Activated CD4-positive, CD25-positive, alpha-beta regulatory T cell treated with anti-CD3 and anti-CD28 coated beads, Interleukin-2, amount 50 U/mL, for 72 hours (primary cell): Measurements from ENCODE around the gene UNC5CL.

Source experiments
- DNase-seq: peaks from one replicate; pipeline ENCODE4 v3.0.0; 2021

The UNC5CL gene

DNA sequence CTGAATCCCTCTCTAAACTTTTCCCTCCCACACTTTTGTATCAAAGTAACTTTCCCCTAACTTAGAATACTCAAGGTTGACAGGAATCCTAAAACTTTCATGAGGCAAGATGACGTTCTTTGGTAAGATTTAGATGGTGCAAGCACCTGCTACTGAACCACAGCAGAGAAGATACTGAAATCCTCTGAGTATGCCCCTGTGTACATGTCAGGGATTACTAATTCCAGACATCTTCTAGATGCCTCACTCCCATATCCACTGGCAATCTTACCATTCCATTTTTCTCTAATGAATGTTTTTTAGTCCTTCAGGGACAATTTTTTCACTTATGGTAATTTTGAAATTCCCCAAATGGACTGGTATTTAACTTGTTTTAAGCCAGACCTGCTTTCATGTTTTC is 23.0 kb upstream of the UNC5CL start:
- no peak for DNase-seq

DNA sequence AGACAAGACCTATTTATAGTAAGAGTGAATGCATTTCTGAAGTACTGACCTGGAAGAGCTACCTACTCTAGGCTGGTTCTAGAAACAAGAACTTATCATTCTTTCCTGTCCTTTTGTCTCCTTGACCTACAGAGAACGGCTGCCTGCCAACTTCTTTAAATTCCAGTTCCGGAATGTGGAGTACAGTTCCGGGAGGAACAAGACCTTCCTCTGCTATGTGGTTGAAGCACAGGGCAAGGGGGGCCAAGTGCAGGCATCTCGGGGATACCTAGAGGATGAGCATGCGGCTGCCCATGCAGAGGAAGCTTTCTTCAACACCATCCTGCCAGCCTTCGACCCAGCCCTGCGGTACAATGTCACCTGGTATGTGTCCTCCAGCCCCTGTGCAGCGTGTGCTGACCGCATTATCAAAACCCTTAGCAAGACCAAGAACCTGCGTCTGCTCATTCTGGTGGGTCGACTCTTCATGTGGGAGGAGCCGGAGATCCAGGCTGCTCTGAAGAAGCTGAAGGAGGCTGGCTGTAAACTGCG is 22.2 kb upstream of the UNC5CL start:
- no peak for DNase-seq

DNA sequence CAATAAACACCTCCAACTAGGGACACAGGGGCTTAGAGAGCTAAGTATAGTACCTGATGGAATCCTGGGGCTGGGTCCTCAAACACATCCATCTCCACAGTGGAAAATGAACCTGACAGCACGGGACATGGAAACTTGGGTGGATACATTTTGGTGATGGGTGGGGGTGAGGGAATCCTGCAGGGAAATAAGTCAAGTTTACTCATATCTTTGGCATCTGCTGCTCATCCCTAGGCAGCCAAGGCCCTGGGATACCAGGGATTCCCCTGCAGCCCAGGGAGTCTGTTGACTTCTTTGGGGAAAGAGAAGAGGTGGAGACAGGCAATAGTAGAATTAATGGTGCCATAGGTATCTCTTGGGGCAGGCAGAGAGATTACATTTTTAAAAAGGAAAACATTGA is 20.5 kb upstream of the UNC5CL start:
- no peak for DNase-seq

DNA sequence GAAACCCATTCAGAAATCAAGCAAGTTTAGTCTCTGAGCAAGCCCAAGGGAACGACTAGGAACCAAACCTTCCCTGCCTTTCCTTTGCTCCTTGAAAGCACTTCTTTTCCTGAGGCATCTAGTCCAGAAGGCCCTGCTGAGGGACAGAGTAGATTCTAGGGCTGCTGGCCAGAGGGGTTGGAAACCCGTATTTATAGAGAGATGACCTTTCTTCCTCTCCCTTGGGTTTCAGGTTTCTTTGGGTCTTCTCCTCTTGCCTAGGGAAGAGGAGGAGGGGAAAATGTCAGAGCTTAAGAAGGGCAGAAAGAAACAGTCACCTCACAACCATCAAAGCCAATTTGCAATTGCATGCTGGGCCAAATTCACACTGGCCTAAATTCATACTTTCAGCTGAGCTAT is 19.8 kb upstream of the UNC5CL start:
- DNase-seq: no peak

DNA sequence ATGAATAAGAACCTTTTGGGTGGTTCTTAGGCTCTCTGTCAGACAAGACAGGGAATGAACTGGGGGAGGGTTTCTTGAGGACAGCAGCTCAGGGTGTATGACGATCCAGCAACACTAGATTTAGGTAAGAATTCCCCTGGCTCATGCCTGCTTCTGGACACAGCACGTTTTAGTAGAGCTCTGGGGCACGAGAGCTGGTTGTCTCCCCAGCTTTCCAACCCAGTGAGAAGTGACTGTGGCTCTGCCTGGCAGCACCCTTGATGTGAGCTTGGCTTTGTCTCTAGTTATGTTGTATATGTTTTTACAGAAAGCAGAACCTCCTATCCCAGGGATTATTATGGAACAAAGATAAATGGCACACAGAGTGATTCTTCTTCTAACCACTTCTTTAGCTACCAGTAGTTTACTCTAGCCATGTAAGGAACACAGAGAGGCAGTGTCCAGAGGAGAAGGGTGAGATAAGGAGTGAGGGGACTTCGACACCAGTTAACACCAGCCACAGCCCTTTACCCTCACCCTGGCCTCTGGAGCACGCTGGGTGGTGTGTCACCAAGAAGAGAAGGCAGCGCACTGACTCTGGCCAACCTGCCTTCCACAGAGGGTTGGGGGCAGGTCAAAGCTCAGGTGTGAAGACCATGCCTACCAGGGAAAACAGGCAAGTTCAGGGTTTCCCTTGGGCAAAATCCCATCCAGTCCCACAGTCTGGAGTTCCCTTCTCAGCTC is 17.9 kb upstream of the UNC5CL start:
- no peak for DNase-seq

DNA sequence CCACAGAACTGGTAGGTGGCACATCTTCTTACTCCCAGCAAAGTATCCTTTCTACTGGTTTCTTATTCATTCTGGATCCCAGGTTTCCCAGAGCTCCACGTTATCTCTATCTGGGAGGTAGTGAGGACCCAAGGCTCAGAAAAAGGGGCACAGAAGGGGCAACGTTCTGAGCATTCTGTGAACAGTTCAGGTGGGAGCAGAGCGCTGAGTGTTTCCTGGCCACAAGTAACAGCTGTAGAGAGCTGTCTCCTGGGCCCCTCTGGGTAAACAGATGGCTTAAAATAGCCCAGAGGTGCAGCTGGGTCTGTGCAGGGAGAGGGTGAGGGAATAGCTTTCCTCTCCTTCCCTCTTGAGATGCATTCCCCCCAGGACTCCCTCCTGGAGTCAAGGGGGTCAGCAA is 16.1 kb upstream of the UNC5CL start:
- DNase-seq: no peak

DNA sequence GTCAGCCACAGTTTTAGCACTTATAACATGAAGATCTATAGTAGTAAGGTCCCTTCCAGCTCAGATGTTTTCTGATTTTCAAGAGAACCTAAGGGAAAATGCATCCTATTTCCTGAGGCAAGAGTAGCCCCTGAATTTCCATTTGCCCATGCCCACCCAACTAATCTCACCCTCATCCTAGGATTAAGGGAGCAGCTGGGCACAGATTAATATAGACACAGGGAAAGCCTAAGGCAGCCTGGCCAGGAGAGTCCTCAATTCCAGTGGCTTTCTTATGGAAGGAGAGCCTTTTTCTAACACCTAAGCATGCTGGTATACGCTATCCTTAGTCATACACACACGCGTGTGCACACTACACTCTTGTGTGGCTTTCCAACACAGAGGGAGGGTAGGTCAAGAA is 15.5 kb upstream of the UNC5CL start:
- no peak for DNase-seq

DNA sequence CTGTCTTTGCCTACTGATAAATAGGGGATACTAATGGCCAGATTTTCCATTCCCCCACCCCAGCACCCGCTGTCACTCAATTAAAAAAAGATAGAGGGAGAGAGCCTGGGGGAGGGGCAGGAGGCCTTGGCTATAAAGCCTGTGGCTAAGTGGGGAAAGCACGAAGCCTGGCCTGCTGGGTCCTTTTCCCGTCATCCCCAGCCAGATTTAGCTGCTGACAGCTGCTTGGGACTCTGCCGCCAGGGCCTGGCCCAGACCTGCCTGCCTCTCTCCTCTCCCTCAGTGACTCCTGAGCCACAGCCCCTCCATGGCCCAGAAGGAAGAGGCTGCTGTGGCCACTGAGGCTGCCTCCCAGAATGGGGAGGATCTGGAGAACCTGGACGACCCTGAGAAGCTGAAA is 14.0 kb upstream of the UNC5CL start, which contains the start of gene APOBEC2:
Gene APOBEC2 (plus strand): TSS at position 162 of the 400 bp plus-strand sequence. CDS start 146 bp downstream, at position 308.
- no peak for DNase-seq

DNA sequence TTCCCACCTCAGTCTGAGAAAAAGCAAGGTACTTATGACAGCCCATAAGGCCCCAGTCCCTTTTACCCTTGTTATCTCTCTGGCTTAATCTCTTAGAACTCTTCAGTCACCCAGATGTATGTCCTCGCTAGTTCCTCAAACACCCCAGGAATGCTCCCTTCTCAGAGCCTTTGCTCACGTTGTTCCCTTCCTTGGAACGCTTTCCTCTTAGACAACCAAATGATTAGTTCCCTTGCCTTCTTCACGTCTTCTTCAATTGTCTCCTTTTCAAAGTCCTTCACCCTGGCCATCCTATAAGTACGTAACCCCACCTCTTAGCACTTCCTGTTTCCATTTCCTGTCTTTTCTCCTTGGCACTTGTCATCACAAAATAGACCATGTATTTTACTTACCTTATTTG is 12.9 kb upstream of the UNC5CL start:
- DNase-seq: no peak

DNA sequence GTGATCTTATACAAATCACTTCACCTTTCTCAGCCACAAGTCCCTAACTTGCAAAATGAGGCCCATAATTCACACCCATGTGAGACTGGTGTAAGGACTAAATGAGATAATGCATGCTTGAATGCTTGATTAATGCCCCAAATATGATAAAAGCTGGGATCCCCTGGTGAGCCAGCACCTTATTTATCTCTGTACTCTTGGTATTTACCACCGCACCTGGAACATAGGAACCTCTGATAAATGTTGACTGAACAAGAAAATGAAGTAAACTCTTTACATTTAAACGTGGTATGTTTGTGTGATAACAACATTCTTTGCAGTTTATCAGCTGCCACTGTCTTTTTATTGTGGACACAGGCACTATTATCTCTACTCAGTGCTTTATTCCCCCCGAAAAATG is 11.5 kb upstream of the UNC5CL start:
- DNase-seq: no peak

DNA sequence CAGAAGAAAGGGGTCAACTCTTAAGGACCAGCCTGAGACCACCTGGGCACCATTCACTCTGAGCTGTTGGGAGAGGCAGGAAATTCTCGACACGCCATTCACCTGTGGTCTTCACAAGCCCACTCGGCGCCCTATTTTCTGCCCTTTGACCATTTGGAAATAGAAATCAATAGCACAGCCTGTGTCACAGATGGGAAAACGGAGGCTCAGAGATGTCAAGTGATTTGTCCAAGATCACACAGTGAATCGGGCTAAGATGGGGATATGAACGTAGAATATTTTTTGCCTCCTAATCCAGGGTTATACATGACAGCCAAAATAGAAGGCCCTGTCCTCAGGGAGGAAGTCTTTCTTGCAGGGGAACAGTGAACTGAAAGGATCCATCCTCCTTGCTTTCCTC is 10.9 kb upstream of the UNC5CL start:
- DNase-seq: no peak

DNA sequence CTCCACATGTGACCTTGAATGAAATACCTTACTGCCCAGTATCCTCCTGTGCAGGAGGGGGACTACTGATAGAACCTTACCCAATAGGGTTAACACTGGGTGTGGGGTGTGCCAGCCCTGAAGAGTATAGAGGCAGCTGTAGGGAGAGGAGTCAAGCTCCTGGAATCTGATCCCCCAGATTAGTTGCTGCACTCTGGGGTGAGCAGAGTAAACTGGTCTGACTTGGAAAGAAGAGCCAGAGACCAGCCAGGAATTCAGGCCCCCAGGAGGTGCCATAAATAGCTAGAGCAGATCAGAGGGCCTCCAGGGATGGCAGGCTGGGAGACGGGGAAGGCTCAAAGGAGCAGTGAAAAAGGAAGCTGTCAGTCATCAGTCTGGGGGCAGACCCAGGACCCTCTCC is 10.5 kb upstream of the UNC5CL start:
- DNase-seq: no peak

DNA sequence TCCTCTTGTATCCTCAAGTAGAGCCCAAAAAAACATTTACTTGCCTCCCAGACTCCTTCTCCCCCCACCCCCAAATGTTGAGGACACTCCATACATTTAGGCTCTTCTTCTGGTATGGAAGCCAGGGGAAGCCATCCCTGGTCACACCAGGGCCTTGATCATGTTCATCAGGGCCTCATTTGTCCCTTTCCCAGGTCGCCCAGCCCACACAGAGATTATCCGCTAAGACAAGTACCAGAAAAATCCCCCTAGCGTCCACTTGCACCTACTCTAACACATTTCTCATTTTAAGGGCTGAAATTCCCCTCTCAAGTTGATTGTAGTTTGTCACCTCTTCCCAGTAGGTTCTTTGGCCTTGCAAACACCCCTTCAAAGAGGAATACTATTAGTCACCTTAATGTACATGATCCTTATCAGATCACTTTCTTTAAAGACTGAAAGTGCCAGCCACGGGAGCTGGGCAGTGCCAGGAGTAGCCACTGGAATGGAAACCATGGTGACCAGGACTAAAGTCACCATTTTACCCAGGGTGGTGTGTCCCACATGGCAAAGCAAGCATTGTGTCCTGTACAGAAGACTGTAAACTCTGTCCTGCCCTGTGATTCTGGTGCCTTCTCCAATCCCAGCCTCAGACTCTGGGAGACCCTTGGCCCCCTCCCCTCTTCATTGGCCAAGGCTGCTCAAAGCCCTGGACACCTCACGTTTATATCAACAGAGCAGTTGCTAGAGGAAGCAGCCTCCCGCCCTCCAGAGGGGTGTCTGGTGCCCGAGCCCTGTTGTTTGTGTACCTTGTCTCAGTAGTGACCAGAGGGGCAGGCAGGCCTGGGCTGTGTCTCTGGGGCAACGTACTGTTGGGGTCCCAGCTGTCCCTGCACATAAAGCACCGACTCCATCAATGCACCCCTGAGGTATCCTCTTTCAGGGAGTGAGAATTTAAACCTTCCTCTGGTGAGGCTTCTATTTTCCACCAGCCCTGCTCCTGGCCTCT is 9.0 kb upstream of the UNC5CL start:
- no peak for DNase-seq

DNA sequence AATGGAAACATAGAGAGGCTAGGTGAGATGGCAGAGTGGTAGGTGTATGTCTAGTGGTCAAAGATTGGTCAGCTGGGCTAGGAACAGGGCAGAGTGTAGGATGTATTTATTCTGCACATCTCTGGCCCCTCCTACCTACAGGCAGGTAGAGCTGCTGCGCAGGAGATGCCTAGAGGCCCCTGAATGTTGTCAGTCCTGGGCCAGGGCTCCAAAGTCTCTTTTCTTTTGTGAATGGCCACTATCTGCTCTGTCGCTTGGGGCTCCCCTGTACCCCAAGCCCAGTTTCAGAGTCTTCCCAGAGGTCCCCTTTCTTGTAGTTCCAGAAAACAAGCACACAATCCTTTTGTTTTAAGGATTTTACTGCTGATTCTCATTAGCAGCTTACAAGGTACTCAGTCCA is 8.3 kb upstream of the UNC5CL start:
- no peak for DNase-seq

DNA sequence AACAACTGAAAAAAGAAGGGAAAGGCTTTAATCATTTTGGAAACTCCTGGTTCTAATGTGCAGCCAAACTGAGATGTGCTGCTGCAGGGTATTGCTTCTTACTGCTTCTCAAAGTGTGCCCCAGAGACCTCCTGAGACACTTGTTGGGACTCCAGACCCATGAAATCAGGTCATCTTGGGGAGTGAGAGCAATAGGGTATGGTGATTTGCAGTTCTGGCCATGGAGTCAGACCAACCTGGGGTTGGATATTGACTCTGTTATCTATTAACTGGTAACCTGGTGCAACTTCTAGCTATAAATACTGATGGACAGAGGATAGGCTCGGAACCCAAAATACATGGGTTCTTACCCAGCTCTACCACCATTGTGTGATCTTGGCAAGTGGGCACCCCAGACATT is 7.1 kb upstream of the UNC5CL start:
- no peak for DNase-seq

DNA sequence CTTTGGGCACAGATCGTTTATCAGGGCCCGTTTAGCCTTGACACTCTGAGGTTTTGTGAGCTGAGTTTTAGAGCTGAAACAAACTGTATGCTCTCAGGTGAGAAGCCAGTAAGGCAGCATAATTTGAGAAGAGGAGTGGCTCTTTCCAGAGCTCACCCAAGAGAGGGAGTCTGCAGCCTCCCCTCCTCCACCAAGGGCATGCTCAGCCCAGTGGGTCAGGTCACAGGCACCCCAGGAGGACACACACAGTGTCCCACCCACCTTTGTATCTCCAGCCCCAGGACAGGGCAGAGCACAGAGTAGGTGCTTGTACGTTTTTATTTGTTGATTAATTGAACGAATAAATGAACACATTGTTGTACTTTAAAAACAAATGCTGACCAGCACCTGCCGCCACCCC is 6.6 kb upstream of the UNC5CL start:
- no peak for DNase-seq

DNA sequence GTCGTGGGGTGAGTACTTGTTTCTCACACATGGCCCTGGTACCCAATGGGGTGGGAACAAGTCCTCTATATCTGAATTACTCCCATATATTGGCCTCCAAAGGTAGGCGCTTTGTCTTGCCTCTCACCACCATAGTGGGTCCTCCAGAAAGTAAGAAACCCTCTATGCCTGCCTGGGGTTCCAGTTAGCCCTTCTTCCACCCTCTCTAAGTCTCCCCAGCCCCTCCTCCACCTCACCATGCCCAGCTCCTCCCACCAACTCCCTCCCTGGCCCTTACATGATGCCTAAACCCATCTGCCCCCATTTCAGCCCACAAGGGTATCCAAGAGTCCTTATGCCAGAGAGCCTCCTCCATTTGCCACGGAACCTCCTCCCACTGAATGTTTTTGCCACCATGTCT is 4.1 kb upstream of the UNC5CL start:
- no peak for DNase-seq

DNA sequence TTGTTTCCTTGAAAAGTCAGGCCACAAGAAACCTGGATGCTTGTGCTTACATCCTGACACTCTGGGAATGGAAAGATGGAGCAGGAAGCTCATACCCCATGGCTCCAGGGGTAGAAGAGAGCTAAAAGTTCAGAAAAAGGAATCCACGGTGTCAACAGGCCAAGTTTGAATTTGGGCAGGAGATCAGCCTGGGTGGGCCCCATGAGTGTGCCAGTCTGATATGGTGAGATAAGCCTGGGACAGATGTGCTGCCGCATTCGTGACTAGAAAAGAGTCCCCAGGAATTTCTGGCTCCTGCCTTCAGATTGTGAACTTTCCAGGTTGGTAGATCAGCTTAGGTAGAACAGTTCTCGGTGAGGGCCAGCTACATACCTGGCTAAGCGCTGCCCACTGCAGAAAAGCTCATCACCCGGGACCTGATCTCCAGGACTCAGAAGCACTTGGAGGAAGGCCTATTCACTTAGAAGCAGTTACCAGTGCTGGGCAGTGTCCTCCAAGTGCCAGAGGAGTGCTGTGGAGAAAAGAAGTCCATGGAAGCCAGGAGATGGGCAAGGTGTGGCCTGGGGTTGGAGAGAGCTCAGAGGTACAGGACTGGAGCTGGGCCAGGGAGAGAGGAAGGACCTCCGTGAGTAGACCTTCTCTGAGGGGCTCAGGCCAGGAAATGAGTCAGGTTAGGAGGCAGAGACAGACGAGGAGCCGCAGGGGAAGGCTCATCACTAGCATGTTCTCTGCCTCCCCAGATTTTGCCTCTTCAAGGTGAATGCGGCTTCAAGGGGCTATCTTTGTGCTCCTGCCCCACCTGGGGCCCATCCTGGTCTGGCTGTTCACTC is 3.4 kb upstream of the UNC5CL start, which contains the start of gene TSPO2:
Gene TSPO2 (plus strand): TSS at position 242 of the 830 bp plus-strand sequence. CDS start 519 bp downstream, at position 761.
- no peak for DNase-seq

DNA sequence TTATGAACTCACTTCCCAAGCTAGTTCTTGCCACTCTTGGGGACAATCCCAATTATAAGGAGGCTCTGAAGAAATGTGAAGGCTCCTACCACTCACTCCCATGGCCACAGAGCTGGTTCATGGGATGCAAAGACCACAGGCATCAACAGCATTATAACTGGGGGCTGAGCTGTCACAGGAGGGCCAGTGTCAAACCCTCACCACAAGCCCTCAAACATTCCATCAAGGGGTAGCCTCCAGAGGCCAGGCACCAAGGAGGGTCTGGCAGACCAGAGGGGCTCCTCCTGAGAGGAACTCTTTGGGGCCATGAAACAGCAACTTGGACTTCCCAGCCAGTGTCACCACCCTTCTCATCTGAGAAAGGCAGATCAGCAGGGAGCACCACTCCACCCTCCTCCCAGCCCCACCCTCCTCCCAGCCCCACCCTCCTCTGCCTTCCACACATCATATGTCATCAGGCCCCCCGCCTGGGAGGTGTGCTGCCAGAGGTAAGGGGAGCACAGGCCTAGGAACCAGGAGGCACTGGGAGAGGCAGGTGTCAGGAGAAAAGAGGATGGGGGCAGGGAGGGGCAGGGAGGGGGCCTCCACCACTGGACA is 2.0 kb upstream of the UNC5CL start:
- DNase-seq: no peak

DNA sequence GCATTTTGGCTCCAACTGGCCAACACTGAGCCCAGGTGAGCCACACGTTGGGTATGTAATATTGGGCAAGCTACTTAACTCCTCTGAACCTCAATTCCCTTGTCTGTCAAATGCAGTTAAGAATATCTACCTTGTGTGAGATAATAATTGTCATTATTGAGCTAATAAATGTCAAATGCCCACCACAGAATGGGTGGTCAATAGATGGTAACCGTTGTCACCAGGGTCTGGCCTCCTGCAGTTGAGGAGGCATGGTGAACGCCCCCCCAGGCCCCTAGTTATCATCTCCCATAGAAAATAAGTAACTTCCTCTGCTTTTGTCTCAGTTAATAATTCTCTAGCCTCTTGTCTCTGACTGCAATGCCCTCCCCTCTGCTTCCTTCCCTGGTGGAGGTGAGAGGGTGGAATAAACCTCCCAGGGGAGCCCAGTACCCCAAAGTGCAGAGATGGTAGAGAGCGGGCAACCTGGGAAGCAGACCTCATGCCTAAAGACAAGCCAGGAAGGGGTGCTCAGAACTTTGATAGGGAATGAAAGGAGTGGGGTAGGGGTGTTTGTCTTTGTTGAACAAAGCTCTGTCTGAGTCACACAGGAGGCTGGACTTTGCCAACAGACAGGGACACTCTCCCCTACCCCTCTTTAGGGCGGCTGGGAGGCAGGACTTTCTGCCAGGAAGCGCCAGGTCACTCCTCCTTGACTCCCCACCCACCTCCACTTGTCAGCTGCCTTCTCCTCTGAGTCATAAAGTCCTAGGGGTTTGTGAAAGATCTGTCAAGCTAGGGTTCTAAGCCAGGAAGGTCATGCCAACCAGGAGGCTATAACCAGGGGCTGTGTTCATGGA is 1.3 kb upstream of the UNC5CL start:
- DNase-seq: no peak

DNA sequence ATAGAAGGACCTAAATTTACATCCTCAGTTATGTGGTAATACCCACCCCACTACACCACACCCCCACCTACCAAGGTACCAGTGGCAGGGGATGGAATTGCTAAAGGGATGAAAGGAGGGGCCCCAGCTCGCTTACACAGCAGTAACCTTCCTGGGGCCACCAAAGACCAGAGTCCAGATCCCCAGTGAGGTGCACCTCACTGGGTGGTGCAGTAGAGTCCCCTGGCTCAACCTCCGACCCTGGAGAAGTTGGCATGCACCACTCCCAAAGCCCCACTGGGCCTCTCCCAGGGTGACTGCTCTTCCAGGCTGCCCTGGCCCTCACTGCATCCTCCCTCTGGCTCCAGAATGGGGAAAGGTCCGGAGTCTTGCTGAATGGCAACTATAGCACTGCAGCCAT is 816 bp downstream of the UNC5CL start:
- DNase-seq: no peak
